ENCODE results near the gene CHST2.
"Not testable (repeated sequence)": the region's sequence is repeated elsewhere in the genome, so short reads cannot be mapped to it uniquely, and the experiment has no call there.

GRCh38 chr3:143073541-143073940 lies 46.0 kb upstream of the CHST2 start:
- TF ChIP-seq CTCF, POLR2A (IDR thresholded peaks at IDR 0.05): not testable (repeated sequence)
